Esophagus squamous epithelium (tissue), 4 donors: ENCODE measurements around the gene YPEL2.

ENCODE experiments used
- POLR2A ChIP-seq, 4 donors: fragments of 450-650 bp; IDR thresholded peaks; one replicate each; pipeline ENCODE4 v1.6.1; 2017; ENCODE audit warnings: antibody characterized with exemption in 4 of 4, mild to moderate bottlenecking in 4 of 4, moderate library complexity in 3 of 4
- TF ChIP-seq, protein P1 (sequence below), 6 experiments: fragments of 450-650 bp in 4 of 6; fragments of 200-600 bp in 2 of 6; sonication (generic) in 2 of 6; IDR thresholded peaks; one replicate each; pipeline ENCODE4 v1.5.1; 2016 to 2019; ENCODE audit warnings: antibody characterized with exemption in 6 of 6, mild to moderate bottlenecking in 4 of 6, moderate library complexity in 4 of 6

GRCh38 chr17:59287452-59287851 is 44.0 kb upstream of the YPEL2 start:
- TF ChIP-seq, protein P1, sequence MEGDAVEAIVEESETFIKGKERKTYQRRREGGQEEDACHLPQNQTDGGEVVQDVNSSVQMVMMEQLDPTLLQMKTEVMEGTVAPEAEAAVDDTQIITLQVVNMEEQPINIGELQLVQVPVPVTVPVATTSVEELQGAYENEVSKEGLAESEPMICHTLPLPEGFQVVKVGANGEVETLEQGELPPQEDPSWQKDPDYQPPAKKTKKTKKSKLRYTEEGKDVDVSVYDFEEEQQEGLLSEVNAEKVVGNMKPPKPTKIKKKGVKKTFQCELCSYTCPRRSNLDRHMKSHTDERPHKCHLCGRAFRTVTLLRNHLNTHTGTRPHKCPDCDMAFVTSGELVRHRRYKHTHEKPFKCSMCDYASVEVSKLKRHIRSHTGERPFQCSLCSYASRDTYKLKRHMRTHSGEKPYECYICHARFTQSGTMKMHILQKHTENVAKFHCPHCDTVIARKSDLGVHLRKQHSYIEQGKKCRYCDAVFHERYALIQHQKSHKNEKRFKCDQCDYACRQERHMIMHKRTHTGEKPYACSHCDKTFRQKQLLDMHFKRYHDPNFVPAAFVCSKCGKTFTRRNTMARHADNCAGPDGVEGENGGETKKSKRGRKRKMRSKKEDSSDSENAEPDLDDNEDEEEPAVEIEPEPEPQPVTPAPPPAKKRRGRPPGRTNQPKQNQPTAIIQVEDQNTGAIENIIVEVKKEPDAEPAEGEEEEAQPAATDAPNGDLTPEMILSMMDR (IDR thresholded peaks at IDR 0.05) = no peak
- TF ChIP-seq POLR2A (IDR thresholded peaks at IDR 0.05) = no peak
